ENCODE measurements around the gene BCL11B.

The BCL11B gene

GRCh38 chr14:99134516-99135046, 137.4 kb downstream of the BCL11B start:
- H3F3A ChIP-seq (ENCODE audit: insufficient read depth) = no peaks in the 10 kb centered on the region
- H3K27ac ChIP-seq (ENCODE audit: low read depth, low read length) = no peak overlapping the region
- H3K4me2 ChIP-seq (ENCODE audit: low read depth, low read length, poor library complexity, severe bottlenecking) = no peak overlapping the region
- H3K36me3 ChIP-seq (ENCODE audit: low read length) = no peaks in the 10 kb centered on the region
- no peaks in the 10 kb centered on the region for H3K79me2 ChIP-seq (ENCODE audit: insufficient read depth, low read length)
- H4K20me1 ChIP-seq (ENCODE audit: low read depth, low read length) = no peaks in the 10 kb centered on the region
- no peaks in the 10 kb centered on the region for H3K27me3 ChIP-seq (ENCODE audit: low read length)
- TF ChIP-seq CTCF (IDR thresholded peaks at IDR 0.05; ENCODE audit: insufficient read depth, low read length, poor library complexity, severe bottlenecking) = no peak
- TF ChIP-seq EZH2phosphoT487 (conservative IDR thresholded peaks at IDR 0.05; ENCODE audit: low read length) = no peak
- no peak overlapping the region for H3K4me3 ChIP-seq (ENCODE audit: insufficient read depth, low read length, poor library complexity, severe bottlenecking)
- no peaks in the 10 kb centered on the region for H3K9me2 ChIP-seq (replicated peaks; ENCODE audit: insufficient read depth, low read length)
- H3K9me3 ChIP-seq (ENCODE audit: insufficient read depth, low read length) = no peaks in the 10 kb centered on the region
- no peak overlapping the region for H3K9ac ChIP-seq (ENCODE audit: low read length)
- H2AFZ ChIP-seq (ENCODE audit: low read depth, low read length, severe bottlenecking) = no peak overlapping the region

GRCh38 chr14:99133636-99134515, 138.1 kb downstream of the BCL11B start:
- Histone ChIP-seq H3K9me3 (ENCODE audit: insufficient read depth, low read length) (no peaks in the 10 kb centered on the region), H4K20me1 (ENCODE audit: low read depth, low read length) (no peaks in the 10 kb centered on the region), H3K4me3 (ENCODE audit: insufficient read depth, low read length, poor library complexity, severe bottlenecking) (no peak overlapping the region), H3K9me2 (replicated peaks; ENCODE audit: insufficient read depth, low read length) (no peaks in the 10 kb centered on the region), H3K27me3 (ENCODE audit: low read length) (no peaks in the 10 kb centered on the region), H3K36me3 (ENCODE audit: low read length) (no peaks in the 10 kb centered on the region), H2AFZ (ENCODE audit: low read depth, low read length, severe bottlenecking) (no peak overlapping the region), H3K79me2 (ENCODE audit: insufficient read depth, low read length) (no peaks in the 10 kb centered on the region), H3K9ac (ENCODE audit: low read length) (no peak overlapping the region), H3K4me2 (ENCODE audit: low read depth, low read length, poor library complexity, severe bottlenecking) (no peak overlapping the region), H3F3A (ENCODE audit: insufficient read depth) (no peaks in the 10 kb centered on the region), H3K27ac (ENCODE audit: low read depth, low read length) (no peak overlapping the region)
- no peak for TF ChIP-seq EZH2phosphoT487 (conservative IDR thresholded peaks at IDR 0.05; ENCODE audit: low read length)
- no peak for TF ChIP-seq CTCF (IDR thresholded peaks at IDR 0.05; ENCODE audit: insufficient read depth, low read length, poor library complexity, severe bottlenecking)

GRCh38 chr14:99132821-99133635, 139.0 kb downstream of the BCL11B start:
- Histone ChIP-seq H3K4me3 (ENCODE audit: insufficient read depth, low read length, poor library complexity, severe bottlenecking) (no peak overlapping the region), H3K9ac (ENCODE audit: low read length) (no peak overlapping the region), H3K79me2 (ENCODE audit: insufficient read depth, low read length) (no peaks in the 10 kb centered on the region), H3K36me3 (ENCODE audit: low read length) (no peaks in the 10 kb centered on the region), H3K9me3 (ENCODE audit: insufficient read depth, low read length) (no peaks in the 10 kb centered on the region), H3K27ac (ENCODE audit: low read depth, low read length) (no peak overlapping the region), H3F3A (ENCODE audit: insufficient read depth) (no peaks in the 10 kb centered on the region), H3K27me3 (ENCODE audit: low read length) (no peaks in the 10 kb centered on the region), H3K9me2 (replicated peaks; ENCODE audit: insufficient read depth, low read length) (no peaks in the 10 kb centered on the region), H3K4me2 (ENCODE audit: low read depth, low read length, poor library complexity, severe bottlenecking) (no peak overlapping the region), H2AFZ (ENCODE audit: low read depth, low read length, severe bottlenecking) (no peak overlapping the region), H4K20me1 (ENCODE audit: low read depth, low read length) (no peaks in the 10 kb centered on the region)
- TF ChIP-seq EZH2phosphoT487 (conservative IDR thresholded peaks at IDR 0.05; ENCODE audit: low read length) (no peak), CTCF (IDR thresholded peaks at IDR 0.05; ENCODE audit: insufficient read depth, low read length, poor library complexity, severe bottlenecking) (no peak)

All from SU-DHL-6 (cell line).